GM12873 (cell line): ENCODE measurements around the gene SNF8.

Experiments used
- CTCF ChIP-seq: IDR thresholded peaks from 2 replicates; pipeline ENCODE4 v1.5.1; 2012; ENCODE audit warnings: low read depth, mild to moderate bottlenecking, moderate library complexity, low read length, control low read depth; ENCODE audit not compliant: insufficient read depth; ENCODE audit errors: missing control alignments

SNF8 gene

GRCh38 chr17:48882272-48882671 lies 62.4 kb downstream of the SNF8 start:
- no peak for TF ChIP-seq CTCF
